HCT116 (cell line): ENCODE results near the gene CPT1B.

Source experiments
- CTCF ChIP-seq, 3 experiments: fragments of 200-600 bp in 1 of 3; sonication (generic) in 1 of 3; IDR thresholded peaks in 2 of 3; conservative IDR thresholded peaks in 1 of 3; 2 replicates each; pipeline ENCODE4 v1.5.1; 2012 to 2017; ENCODE audit warnings: low read depth in 2 of 3, low read length in 2 of 3, antibody characterized with exemption in 1 of 3, borderline replicate concordance in 1 of 3, control low read depth in 1 of 3, mild to moderate bottlenecking in 1 of 3, mixed read lengths in 1 of 3, mixed run types in 1 of 3, moderate library complexity in 1 of 3; ENCODE audit not compliant: insufficient read depth in 1 of 3
- EZH2 ChIP-seq: fragments of 200-600 bp; sonication (generic); IDR thresholded peaks from 2 replicates; pipeline ENCODE4 v1.6.1; 2017; ENCODE audit warnings: antibody characterized with exemption, mixed run types
- EZH2phosphoT487 ChIP-seq: fragments of 200-600 bp; IDR thresholded peaks from 2 replicates; pipeline ENCODE4 v1.6.1; 2018; ENCODE audit warnings: antibody characterized with exemption, borderline replicate concordance

- TF ChIP-seq EZH2phosphoT487: no peak
- no peak for TF ChIP-seq CTCF (IDR thresholded peaks at IDR 0.05 in 2 of 3, conservative IDR thresholded peaks at IDR 0.05 in 1 of 3; ENCODE audit: borderline replicate concordance in 1 of 3, insufficient read depth in 1 of 3, low read depth in 2 of 3, low read length in 2 of 3)
- TF ChIP-seq EZH2: no peak
These were observed 21.5 kb downstream of the CPT1B start for GRCh38 chr22:50556703-50557102.
